Measurements from ENCODE around the gene CLEC4D. TPM values are rescaled to one million over a fixed set of nuclear protein-coding genes. Genes with fewer than 3 reads are reported as not detected.

CLEC4D gene
- total RNA-seq, 1 experiment from 2014 or later = 0.42 TPM

- DNase-seq = no peak
- no peak overlapping the region for H3K4ac ChIP-seq (ENCODE audit: low read depth, low read length)
- no peaks in the 10 kb centered on the region for H3K9me3 ChIP-seq (ENCODE audit: control insufficient read depth, low read depth, low read length)
- Mint-ChIP-seq H3K36me3 (ENCODE audit: insufficient read depth in 1 of 3, low read depth in 3 of 3) (no peaks in the 10 kb centered on the region), H3K27me3 (ENCODE audit: low read depth) (no peaks in the 10 kb centered on the region), H3K4me1 (peaks cover 3% of the 10 kb centered on the region in 2 experiments; a peak in 1 of 4 replicates), H3K9me3 (no peaks in the 10 kb centered on the region), H3K27ac (no peak overlapping the region), H3K4me3 (no peak overlapping the region)
- H2BK5ac ChIP-seq (ENCODE audit: insufficient read length, low read length) = no peak overlapping the region
- no peaks in the 10 kb centered on the region for H3K79me2 ChIP-seq (ENCODE audit: insufficient read depth, low read length)
- H3T11ph ChIP-seq (ENCODE audit: low read length) = no peak overlapping the region
- no peak overlapping the region for H2BK15ac ChIP-seq (ENCODE audit: low read depth, low read length)
- no peak overlapping the region for H4K8ac ChIP-seq (replicated peaks; ENCODE audit: insufficient read length, low read depth, low read length)
- H3K79me1 ChIP-seq (ENCODE audit: insufficient read depth, low read depth, low read length, poor library complexity, severe bottlenecking) = no peaks in the 10 kb centered on the region
- no peak overlapping the region for H3K56ac ChIP-seq (ENCODE audit: insufficient read length, low read depth, low read length)
- H3K14ac ChIP-seq (ENCODE audit: insufficient read depth, low read length) = no peak overlapping the region
- no peak overlapping the region for H3K23ac ChIP-seq (ENCODE audit: insufficient read length, low read depth, low read length)
- H2AFZ ChIP-seq (ENCODE audit: low read length) = no peak overlapping the region
- H2AK5ac ChIP-seq (ENCODE audit: insufficient read length, low read length) = no peak overlapping the region
- no peak for TF ChIP-seq CTCF (conservative IDR thresholded peaks at IDR 0.05)
- no peak overlapping the region for H2BK20ac ChIP-seq (ENCODE audit: low read depth, low read length, poor library complexity, severe bottlenecking)
- H3K23me2 ChIP-seq (ENCODE audit: insufficient read length, low read depth, low read length, poor library complexity, severe bottlenecking) = no peaks in the 10 kb centered on the region
- H3K9ac ChIP-seq (ENCODE audit: extremely low read depth, insufficient read length, low read length) = no peak overlapping the region
- no CpG with 5 or more reads among the region's 2 CpGs for WGBS (ENCODE audit: extremely low coverage, insufficient read length, low lambda C conversion rate)
- H3K18ac ChIP-seq (ENCODE audit: insufficient read length, low read depth, low read length) = no peak overlapping the region
- H3K4me1 ChIP-seq (ENCODE audit: insufficient read depth, low read length) = no peaks in the 10 kb centered on the region
- H4K20me1 ChIP-seq (ENCODE audit: control insufficient read depth, insufficient read depth, insufficient read length) = no peaks in the 10 kb centered on the region
- H3K27me3 ChIP-seq (ENCODE audit: insufficient read depth, low read length) = no peaks in the 10 kb centered on the region
- no peak overlapping the region for H4K5ac ChIP-seq (ENCODE audit: insufficient read length, low read depth, low read length)
- H3K4me2 ChIP-seq (ENCODE audit: insufficient read depth, insufficient read length, low read length) = no peak overlapping the region
- no peak overlapping the region for H3K27ac ChIP-seq (ENCODE audit: insufficient read length, low read depth, low read length)
- H4K91ac ChIP-seq (ENCODE audit: insufficient read length, low read depth, low read length) = no peak overlapping the region
- no peak overlapping the region for H2BK120ac ChIP-seq (ENCODE audit: low read depth, low read length, poor library complexity, severe bottlenecking)
- no peak overlapping the region for H2BK12ac ChIP-seq (ENCODE audit: insufficient read length, low read depth, low read length)
Measured at GRCh38 chr12:8548192-8548591, 34.9 kb downstream of the CLEC4D start.
